Hepatic stellate cell (primary cell): ENCODE data around the gene GTPBP1.
A peak's percentile ranks its signal among the peaks of the same experiment; 100 is the strongest.

Source experiments
- DNase-seq: peaks from one replicate; pipeline ENCODE4 v3.0.0; 2011; ENCODE audit warnings: low spot score

The GTPBP1 gene

DNA sequence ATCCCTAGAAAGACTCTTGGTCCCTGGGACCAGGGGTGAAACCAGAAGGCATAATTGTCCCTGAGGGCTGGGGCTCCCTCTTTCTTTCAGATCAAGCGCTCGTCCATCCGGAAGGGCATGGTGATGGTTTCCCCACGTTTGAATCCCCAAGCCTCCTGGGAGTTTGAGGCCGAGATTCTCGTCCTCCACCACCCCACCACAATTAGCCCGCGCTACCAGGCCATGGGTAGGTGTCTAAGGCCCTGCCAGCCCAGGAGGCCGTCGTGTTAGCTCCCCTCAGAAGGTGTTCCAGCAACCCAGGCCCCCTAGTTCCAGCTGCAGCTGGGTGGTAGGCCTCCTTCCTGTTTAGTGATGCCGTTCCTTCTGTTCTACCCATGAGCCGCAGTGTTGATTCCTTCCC is 21.4 kb downstream of the GTPBP1 start:
- DNase-seq, result no peak

DNA sequence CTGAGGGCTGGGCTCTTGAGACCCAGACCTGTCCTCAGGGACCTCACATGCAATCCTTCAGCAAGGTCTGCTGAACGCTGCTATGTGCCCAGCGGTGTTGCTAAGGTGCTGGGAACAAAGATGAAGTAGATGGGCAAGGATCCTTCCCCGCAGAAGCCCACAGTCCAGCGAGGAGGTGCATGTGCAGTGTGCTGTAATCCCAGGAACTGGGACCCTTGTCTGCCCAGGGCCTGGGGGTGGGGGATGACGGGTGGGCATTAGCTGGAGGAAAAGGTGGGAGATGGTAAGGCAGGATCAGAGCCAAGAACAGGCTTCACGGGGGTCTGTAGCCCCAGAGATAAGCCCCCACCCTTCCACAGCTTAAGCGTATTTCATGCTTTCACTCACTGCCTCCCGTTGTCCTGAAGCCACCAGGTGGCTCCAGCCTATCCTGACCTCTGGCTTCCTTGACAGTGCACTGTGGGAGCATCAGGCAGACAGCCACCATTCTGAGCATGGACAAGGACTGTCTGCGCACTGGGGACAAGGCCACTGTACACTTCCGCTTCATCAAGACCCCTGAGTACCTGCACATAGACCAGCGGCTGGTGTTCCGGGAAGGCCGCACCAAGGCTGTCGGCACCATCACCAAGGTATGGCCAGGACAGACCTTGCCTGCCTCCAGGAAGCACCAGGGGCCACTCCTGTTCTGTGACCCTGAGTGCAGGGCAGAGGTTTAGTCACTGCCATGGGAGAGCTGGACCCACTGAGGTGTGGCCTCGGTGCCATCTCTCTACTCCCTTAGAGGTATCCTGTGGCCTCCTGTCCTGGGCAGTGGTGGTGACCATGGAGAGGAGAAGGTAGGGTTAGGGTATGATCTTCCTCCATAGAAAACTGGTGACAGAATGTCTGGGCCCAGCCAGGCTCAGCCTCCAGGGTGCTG is 22.0 kb downstream of the GTPBP1 start:
- no peak for DNase-seq

DNA sequence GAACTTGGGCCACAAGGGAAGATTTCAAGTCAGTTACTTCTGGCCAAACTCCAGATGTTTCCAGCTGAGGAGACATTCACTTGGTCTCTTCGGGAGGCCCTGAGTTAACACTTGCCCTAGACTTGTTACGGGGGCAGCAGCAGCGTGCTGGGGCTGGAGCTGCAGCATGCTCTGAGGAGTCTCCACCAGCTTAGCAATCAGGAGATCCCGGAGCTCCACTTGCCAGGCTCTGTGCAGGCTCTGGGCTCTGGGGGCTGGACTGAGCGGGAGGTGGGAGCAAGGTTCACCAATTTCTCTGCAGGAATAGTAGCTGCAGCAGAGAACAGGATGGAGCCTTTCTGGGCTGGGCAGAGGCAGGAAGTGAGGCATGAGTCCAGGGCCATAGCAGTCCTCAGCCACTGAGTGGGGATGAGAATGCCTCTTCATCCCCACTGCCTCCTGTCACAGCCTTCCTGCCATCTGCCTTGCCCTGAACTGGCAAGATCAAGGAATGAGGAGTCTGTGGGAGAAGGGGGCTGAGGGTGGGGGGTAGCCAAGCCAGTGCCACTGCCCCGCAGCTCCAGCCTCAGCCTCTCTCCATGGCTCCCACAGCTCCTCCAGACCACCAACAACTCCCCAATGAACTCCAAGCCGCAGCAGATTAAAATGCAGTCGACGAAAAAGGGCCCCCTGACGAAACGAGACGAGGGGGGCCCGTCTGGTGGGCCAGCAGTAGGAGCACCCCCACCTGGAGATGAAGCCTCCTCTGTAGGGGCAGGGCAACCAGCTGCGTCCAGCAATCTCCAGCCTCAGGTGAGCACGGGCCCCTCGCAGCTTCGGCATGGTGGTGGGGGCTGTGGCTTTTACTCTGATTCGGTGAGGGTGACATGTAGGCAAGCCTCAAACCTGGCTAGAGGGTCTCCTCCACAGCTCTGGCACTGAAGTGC is 23.4 kb downstream of the GTPBP1 start:
- no peak for DNase-seq

DNA sequence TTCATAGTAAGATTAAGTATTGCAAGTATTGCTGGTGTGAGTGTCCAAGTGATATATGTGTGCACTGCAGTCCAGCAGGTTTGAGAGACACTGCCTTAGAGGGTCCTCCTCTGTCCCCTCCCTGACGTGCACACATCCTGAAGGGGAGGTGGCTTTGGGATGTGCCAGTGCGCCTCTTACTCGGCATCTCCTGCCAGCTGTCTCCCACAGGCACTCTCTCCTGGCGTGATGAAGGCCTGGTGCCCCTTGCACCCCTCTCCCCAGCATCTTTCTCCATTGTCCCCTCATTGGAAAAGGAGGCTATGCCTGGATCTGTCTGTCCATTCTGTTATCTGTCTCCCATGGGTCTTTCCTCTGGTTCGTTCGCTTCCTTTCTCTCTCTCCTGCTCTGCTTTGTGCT is 24.2 kb downstream of the GTPBP1 start:
- no peak for DNase-seq

DNA sequence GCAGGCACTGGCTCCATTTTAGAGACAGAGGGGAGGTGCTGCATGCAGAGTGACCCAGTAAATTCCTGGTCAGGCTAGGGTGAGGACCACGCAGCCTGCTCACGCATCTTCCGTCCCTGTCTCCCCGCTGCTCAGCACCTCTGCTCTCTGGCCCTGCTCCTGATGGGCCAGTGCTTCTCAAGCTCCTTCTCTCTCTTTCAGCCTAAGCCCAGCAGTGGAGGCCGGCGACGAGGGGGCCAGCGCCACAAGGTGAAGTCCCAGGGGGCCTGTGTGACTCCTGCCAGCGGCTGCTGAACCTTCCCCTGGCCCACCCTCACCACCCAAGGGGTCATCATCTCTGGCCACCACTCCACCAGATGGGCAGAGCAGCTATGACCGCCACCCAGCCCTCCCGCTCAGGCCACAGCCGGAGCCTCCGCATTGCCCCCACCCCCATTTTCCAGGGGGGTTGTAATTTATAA is 24.7 kb downstream of the GTPBP1 start:
- DNase-seq, result no peak

DNA sequence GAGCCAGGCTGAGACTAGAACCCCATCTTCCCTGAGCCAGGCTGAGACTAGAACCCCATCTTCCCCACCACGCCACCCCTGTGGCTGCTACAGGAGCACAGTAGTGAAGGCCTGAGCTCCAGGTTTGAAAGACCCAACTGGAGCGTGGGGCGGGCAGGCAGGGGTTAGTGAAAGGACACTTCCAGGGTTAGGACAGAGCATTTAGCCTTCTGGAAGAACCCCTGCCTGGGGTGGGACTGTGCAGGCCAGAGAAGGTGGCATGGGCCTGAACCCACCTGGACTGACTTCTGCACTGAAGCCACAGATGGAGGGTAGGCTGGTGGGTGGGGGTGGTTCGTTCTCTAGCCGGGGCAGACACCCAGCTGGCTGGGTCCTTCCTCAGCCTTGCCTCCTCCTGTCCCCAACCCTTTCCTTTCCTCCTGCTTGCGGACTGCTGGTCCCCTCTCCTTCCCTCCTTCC is 26.0 kb downstream of the GTPBP1 start:
- DNase-seq, result no peak

DNA sequence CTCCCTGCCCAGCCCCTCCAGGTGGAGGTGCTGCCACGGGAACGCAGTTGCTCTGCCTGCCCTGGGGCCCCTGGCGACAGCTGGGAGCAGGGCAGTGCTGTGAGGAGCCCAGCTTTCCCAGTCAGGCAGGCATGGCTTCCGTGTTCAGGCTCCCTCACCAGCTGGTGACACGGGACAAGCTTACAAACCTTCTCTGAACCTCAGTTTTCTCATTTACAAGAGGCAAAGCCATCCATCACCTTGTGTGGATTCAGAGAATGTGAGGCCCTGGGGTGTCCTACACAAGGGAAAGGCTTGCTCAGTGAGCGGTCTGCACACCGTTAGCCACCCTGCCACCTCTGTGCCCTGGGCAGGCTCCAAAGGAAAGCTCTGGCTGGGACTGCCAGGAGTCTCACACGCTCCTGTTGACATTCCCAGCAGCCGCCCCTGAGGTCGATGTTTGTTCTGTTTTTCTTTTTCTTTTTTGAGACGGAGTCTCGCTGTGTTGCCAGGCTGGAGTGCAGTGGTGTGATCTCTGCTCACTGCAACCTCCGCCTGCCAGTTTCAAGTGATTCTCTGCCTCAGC is 26.6 kb downstream of the GTPBP1 start:
- DNase-seq, result no peak

DNA sequence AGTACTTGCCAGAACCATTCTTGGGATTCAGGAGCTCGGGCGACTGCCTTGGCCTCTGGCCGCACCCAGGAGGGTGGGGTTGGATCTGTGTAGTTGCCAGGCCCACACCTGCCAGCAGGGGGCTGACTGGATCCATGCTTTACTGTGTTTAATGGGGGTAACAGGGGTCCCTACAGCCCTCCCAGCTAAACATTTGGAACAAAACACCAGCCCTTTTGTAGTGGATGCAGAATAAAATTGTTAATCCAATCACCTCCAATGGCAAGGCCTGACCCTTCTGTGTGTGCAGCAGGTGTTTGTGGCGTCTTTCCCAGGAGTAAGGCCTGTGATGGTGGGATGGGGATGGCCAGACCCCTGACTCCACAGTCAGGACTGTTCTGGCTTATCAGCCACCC is 27.6 kb downstream of the GTPBP1 start:
- peak; percentile 61 for DNase-seq

DNA sequence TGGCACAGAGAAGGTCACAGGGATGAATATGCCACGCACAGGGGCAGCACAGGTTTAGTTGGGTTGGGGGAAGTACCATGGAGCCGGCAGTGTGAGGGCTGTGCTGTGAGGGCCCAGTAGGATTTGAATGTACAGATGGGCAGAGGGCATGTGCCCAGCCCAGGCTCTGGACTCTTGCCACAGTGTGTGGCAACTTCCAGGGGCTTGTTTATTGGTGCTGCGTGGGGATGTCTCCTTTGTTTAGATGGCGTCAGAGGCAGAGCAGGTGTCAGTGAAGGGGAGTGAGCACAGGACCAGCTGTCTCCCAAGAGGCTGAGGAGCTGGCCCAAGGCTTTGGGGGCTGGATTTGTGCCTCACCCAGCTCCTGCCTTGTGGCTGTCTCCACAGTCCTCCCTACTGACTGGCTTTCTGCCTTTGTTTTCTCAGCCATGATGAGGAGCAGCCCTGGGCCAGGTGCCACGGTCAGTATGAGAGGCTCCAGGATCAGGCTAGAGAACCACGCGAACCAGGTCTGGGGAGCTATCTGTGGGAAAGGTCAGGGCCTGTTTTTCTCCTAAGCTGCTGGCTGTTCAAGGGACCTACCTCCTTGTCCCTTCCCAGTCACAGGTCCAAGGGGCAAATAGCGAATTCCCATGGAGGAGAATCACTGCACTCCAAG is 28.1 kb downstream of the GTPBP1 start:
- no peak for DNase-seq

DNA sequence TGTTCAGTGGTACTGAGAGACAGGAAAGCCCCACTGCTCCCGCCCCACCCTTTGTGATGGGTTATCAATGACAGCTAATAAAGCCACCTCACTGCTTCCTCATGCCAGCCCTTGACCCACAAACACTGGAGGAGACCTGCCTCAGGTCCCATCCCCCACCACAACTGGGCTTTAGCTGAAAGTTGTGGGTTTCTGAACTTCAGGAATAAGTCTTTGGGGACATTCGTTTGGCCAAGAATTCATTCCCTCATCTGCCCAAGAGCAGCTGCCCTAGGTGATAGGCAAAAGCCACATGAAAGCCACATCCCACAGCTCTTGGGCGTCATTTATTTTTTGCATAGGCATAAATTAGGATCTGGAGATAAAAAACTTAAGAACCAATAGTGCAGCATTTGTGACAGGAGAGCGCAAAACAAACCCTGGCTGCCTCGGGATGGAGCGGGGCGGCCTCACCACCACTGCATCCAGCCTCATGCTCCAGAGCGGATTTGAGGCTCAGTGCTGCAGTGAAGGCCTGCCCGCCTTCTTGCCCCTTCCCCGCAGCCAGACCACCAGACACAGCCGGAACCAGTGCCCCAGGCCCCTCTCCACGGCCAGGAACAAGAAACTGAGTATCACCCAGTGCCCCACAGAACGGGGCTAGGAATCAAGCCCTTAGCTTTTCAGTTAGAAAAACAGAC is 28.8 kb downstream of the GTPBP1 start:
- no peak for DNase-seq

DNA sequence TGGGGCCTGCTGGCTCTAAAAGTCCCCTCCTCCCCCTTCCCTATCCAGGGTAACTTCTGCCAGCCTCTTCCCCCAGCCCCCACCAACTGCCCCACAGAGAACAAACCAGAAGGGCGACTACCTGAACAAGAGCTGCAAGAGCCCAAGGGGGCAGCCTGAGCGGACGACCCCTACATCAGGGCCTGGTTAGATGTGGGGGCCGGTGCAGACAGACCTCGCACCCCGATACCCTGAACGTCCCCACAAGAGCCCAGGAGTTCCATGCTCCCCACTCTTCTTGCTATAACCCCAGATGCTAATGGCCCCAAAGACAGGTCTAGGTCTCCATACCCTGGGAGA is 29.4 kb downstream of the GTPBP1 start:
- no peak for DNase-seq

DNA sequence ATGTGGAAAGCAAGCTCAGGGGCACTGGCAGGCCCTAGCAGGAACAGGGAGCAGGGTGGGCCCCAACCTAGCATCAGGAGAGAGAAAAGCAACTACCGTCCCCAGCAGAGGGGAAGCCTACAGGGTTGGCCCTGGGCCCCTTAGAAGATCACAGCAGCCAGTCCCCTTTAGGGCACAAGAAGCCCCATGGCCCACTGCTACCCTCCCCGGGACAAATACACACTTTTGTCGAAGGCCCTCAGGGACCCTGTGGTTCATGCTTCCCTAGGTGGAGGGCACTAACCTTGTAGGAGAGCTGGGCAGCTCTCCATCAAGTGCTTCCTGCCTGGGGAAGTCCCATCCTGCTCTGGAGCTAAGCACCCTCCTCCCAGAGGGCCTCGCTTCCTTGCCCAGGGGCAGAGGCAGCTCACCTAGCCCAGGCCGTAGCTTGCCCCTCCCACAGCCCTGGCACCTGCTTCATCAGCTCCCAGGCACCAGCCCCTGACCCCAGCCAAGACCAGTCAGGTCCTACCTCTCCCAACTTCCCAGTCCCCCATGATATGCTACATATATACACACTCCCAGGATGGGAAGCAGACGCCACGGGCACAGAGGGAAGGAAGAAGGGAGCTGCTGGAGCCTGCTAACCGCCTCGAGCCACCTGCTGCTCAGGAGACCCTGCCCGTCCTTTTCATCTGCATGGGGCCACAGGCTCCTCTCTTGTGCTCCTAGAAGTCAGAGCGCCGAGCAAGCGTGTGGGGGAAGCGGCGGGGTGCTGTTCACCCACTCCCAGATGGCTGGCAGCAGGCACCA is 29.9 kb downstream of the GTPBP1 start:
- no peak for DNase-seq

DNA sequence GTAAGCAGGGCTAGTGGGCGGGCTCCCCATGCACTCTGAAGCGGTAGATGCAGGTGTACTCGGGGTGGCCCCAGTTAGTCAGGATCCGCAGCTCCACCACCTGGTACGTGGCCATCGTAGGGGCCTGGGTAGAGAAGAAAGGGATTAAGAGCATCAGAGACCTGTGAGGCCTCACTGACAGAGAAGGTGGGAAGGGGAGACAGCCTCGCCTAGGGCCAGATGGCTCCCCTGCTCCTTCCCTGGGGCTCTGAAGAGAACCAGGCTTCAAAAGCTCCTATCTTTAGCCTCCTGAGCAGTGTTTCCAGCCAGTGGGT is 30.5 kb downstream of the GTPBP1 start:
- no peak for DNase-seq

DNA sequence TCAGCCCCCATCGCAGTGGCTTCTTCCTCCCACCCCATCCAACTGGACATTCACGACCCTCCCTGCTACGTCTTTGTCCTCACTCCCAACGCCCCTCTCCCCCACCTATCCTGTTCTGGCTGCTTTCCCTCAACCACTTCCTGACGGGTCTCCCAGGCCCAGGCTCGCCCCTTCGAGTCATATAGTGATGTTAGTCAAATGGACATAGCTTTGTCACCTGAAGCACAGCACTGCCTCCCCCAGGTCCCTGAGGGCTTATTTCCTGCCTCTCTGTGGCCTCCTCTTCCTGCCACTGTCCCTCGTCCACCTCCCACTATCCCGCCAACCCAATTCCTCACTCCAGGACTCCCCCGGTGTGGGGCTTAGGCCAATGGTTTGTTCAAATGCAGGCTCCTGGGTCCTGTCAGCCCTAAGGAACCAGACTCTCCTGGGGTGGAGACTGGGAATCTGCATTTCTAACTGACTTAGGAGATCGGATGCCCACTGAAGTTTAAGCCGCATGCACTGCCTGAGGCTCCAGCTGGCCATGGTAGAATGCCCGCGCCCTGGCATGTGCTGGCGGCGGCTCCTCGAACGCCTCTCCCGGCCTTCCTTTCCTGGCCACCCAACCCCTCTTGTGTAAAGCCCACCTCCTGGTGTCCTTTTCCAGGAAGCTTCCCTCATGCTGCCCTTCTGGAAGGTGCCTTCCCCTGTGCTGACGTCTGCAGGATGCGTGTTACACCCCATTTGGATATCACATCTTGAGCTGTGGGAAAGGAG is 31.7 kb downstream of the GTPBP1 start:
- DNase-seq, result no peak

DNA sequence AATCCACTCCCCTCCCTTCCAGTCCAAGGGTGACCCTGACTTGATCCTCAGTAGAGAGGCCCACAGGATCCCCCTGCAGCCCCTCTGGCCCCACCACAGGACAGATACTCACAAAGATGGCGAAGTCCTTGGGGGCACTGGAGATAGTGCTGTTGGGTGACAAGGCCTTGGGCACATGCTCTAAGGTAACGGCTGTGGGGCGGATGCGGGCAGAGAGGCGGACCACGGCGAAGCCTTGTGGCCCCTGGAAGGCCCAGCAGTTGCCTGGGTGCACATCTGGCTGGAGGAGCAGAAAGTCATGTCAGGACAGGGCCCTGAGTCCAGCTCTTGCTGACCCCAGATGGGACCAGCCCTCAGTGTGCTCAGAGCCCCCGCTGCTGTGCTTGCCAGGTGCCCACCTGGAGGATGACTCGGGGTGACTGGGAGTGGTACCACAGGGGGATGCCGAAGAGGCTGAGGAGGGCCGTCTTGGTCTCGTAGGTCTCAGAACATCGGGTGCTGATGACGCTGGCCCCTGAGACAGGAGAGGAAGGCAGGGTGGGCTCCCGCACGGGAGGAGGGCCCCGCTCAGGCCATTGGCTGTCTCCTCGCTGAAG is 32.8 kb downstream of the GTPBP1 start:
- DNase-seq, result no peak

DNA sequence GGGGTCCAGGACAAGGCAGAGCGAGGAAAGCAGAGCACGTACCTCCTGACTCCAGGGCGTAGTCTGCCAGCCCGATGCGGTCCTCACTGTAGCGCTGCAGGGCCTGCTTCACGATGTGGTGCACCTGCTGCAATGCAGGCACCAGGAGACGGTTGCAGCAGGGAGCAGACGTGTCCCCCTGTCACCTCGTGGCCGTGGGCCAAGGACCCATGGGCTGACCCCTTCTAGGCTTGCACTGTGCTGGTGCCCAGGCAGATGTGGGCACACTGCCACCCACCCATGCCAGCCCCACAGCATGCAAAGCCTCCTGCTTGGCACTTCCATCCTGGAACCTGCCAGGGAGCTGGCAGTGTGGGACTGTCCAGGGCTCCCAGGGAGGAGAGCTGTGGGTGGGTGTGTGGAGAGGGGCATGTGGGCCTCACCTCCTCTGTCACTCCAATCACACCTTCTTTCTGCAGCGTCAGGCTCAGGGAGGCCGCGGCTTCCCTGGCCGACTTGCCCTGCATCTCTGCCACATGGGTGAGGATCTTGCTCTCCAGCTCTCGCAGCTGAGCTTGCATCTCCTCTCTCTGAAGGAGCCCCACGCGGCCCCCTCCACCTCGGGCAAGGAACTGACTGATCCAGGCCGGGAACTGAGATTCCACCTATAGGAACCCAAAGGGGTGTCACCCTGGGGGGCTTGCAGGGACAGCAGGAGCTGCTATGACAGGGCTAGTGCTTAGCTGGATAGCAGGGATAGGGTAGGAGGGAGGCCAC is 33.7 kb downstream of the GTPBP1 start:
- no peak for DNase-seq

DNA sequence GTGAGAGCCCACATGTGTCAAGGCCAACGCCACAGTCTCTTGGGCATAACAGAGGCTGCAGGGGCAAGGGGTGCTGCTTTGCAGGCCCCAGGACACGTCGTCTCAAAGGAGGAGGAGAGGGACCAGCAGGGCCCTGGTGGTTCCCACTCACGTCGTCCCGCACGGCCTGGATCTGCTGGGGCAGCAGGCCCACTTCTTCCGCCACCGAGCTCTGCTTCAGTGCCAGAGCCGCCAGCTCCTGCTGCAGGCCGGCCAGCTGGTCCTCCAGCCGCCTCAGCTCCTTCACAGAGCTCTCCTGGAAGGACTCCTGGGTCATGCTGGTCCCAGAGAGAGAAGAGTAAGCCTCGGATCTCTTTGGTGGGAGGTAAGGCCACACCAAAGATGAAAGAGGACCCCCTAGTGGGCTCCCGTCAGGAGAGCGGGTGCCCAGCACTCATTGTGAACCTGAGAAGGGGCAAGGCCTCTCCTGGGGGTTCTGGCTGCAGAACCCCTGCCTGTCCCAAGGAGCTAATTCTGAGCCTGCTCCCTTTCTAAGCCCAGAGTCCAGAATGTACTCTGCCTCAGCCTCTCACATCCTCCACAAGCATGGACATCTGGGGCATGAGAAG is 34.5 kb downstream of the GTPBP1 start:
- no peak for DNase-seq

DNA sequence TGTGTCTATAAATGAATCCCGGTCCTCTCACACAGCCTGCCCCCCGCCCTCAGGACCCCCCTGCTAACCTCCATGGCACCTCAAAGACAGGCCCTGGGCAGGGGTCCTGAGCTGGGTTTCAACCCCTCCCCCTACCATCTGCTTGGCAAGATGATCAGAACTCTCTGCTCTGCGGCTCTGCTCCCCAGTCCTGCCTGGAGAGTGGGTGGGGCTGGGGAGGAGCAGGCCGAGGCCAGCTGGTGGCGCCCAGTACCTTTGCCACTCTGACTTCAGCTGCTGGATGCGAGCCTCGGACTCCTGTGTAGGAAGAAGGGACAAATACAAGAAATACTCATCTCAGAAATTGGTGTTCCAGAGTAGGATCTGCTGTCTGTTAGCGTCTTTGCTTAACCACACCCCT is 35.0 kb downstream of the GTPBP1 start:
- no peak for DNase-seq

DNA sequence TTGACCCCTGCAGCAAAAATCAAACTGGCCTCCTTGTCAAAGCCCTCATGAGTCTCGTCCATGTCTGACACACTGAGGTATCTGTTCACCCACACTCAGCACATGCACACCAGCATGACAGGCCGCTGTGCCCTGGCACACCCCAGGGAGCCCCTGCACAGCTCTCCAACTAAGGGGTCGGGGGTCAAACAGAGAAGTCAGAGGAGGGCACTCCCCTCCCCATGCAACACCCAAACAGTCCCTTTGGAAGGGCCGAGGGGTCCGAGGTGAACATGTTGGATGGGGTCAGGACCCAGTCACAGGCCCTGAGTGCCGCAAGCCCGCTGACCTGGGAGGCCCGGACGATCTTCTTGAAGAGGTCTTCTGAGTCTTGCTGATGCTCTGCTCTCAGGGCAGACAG is 35.4 kb downstream of the GTPBP1 start:
- DNase-seq, result no peak
